ENCODE measurements around the gene P3H2. TPM values are rescaled to one million over a fixed set of nuclear protein-coding genes. Genes with fewer than 3 reads are reported as not detected.

Gene P3H2
- total RNA-seq, 4 donors from 2014 or later = 15.6 to 41.5 (median 27.1) TPM

DNA sequence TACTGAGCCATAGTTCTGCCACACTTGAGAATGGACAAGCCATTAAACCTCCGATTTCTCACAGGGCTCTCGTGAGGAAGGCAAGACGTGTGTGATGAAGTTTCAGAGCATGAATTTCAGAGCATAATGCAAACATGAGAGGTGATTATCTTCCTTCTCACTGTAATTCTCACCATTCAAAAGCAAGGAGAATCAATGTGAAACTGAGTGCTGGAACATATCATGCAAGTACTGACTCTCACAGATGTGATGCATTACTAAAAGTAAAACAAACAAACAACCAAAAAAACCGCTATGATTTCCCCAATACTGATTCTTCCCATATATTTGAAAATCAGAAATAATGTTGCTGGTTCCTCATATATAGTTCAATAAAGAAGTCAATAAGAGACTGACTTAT, 23.7 kb downstream of the P3H2 start:
- WGBS = 81% methylated on average over 4 of the region's 4 CpGs
- TF ChIP-seq EP300 (IDR thresholded peaks at IDR 0.05) (no peak), CTCF (IDR thresholded peaks at IDR 0.05) (no peak), POLR2AphosphoS5 (IDR thresholded peaks at IDR 0.05) (no peak), POLR2A (IDR thresholded peaks at IDR 0.05; ENCODE audit: low read depth) (no peak)
- Histone ChIP-seq H3K27ac (replicated peaks in 1 of 4) (no peak overlapping the region), H3K36me3 (no peaks in the 10 kb centered on the region), H3K27me3 (no peaks in the 10 kb centered on the region), H3K9me3 (no peaks in the 10 kb centered on the region), H3K4me1 (peaks cover 4 to 35% (median 32%) of the 10 kb centered on the region in 4 donors), H3K4me3 (no peak overlapping the region)
- intact Hi-C loops (cut with DNase I) = no loop called here
- no peak for DNase-seq (ENCODE audit: extremely low spot score)

- Histone ChIP-seq H3K9me3 (no peaks in the 10 kb centered on the region), H3K4me1 (peaks cover 4 to 34% (median 32%) of the 10 kb centered on the region in 4 donors), H3K4me3 (no peak overlapping the region), H3K27me3 (no peaks in the 10 kb centered on the region), H3K27ac (replicated peaks in 1 of 4) (no peak overlapping the region), H3K36me3 (no peaks in the 10 kb centered on the region)
- intact Hi-C loops (cut with DNase I) = no loop called here
- DNase-seq (ENCODE audit: extremely low spot score) = no peak
- 89% methylated on average over 4 of the region's 4 CpGs for WGBS
- TF ChIP-seq POLR2AphosphoS5 (IDR thresholded peaks at IDR 0.05) (no peak), POLR2A (IDR thresholded peaks at IDR 0.05; ENCODE audit: low read depth) (no peak), EP300 (IDR thresholded peaks at IDR 0.05) (no peak), CTCF (IDR thresholded peaks at IDR 0.05) (no peak)
Observed at GRCh38 chr3:190096345-190096744, 24.4 kb downstream of the P3H2 start.

- intact Hi-C loops (cut with DNase I) = no loop called here
- 30% methylated on average over 1 of the region's 1 CpG for WGBS
- TF ChIP-seq POLR2A (IDR thresholded peaks at IDR 0.05; ENCODE audit: low read depth) (no peak), POLR2AphosphoS5 (IDR thresholded peaks at IDR 0.05) (peak; percentile 11 to 35), CTCF (IDR thresholded peaks at IDR 0.05) (no peak)
- Histone ChIP-seq H3K9me3 (no peaks in the 10 kb centered on the region), H3K36me3 (no peaks in the 10 kb centered on the region), H3K4me3 (no peak overlapping the region), H3K27ac (replicated peaks in 1 of 4) (peak overlapping the region; percentile 15 to 48 (median 18)), H3K4me1 (peaks cover 4 to 31% (median 27%) of the 10 kb centered on the region in 4 donors), H3K27me3 (no peaks in the 10 kb centered on the region)
- no peak for DNase-seq (ENCODE audit: extremely low spot score)
Observed at GRCh38 chr3:190094160-190094718, 26.5 kb downstream of the P3H2 start.

GRCh38 chr3:190092250-190092649, 28.4 kb downstream of the P3H2 start:
- Histone ChIP-seq H3K27me3 (no peaks in the 10 kb centered on the region), H3K27ac (replicated peaks in 1 of 4) (peak overlapping the region; percentile 41 to 67 (median 56)), H3K36me3 (no peaks in the 10 kb centered on the region), H3K4me1 (peaks cover 4 to 31% (median 27%) of the 10 kb centered on the region in 4 donors), H3K9me3 (no peaks in the 10 kb centered on the region), H3K4me3 (peak overlapping the region in 1 of 4 donors; percentile 0)
- 11% methylated on average over 2 of the region's 2 CpGs for WGBS
- DNase-seq (ENCODE audit: extremely low spot score) = no peak
- intact Hi-C loops (cut with DNase I) = no loop called here
- no peak for TF ChIP-seq POLR2A (IDR thresholded peaks at IDR 0.05; ENCODE audit: low read depth)
- no peak for TF ChIP-seq EP300 (IDR thresholded peaks at IDR 0.05)
- TF ChIP-seq POLR2AphosphoS5 (IDR thresholded peaks at IDR 0.05) = peak in 1 of 2 donors; percentile 12
- TF ChIP-seq CTCF (IDR thresholded peaks at IDR 0.05) = no peak

GRCh38 chr3:190089711-190090110, 31.0 kb downstream of the P3H2 start:
- no peak for TF ChIP-seq CTCF (IDR thresholded peaks at IDR 0.05)
- TF ChIP-seq POLR2AphosphoS5 (IDR thresholded peaks at IDR 0.05) = no peak
- DNase-seq (ENCODE audit: extremely low spot score) = no peak
- Histone ChIP-seq H3K36me3 (no peaks in the 10 kb centered on the region), H3K9me3 (no peaks in the 10 kb centered on the region), H3K27me3 (no peaks in the 10 kb centered on the region), H3K4me3 (no peak overlapping the region), H3K27ac (replicated peaks in 1 of 4) (no peak overlapping the region), H3K4me1 (peaks cover 4 to 29% (median 27%) of the 10 kb centered on the region in 4 donors)
- intact Hi-C loops (cut with DNase I) = no loop called here
- 91% methylated on average over 4 of the region's 4 CpGs for WGBS
